ENCODE measurements around the gene MEGF8. TPM values are rescaled to one million over a fixed set of nuclear protein-coding genes. Genes with fewer than 3 reads are reported as not detected.

MEGF8 gene
- total RNA-seq, 1 donor from 2014 or later: 4.3 TPM

- intact Hi-C loops (cut with micrococcal nuclease): loop anchor here (1.0 to 2.0 kb wide), 9 partner anchors 18 to 169 kb away; partner anchors contain the start of genes DEDD2, ERF, MEGF8 and POU2F2
These were observed 23.7 kb upstream of the MEGF8 start, which contains the start of gene PRR19 for GRCh38 chr19:42301646-42302203. Gene PRR19, plus strand, starts transcription at chr19:42302132. Its CDS starts 7,453 bp downstream, at chr19:42309585.

- intact Hi-C loops (cut with micrococcal nuclease): loop anchor here (2.0 kb wide), 1 partner anchor 48 kb away; the partner anchor contains the start of gene ERF
These were observed 22.4 kb upstream of the MEGF8 start for GRCh38 chr19:42303101-42303464.

GRCh38 chr19:42303876-42304275 is 21.6 kb upstream of the MEGF8 start:
- intact Hi-C loops (cut with micrococcal nuclease): loop anchor here (2.0 kb wide), 1 partner anchor 49 kb away; the partner anchor contains the start of gene ERF

DNA sequence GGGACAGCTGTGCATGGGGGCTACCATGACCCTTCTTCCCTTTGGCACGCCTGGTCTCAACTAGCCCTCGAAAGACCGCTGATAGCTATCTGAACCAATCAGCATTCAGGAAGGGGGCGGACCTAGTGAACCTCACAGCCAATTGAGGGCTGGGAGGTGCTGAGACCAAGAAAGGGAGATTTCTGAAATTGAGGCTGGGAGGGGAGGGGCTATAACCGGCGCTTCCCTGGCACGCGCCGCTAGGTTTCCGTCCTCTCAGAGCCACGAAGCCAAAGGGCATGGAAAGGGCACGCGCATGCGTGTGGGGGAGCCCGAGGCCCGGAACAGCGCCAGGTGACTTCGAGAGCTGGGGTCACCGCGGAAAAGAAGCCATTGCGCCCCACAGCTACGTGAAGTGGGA is 18.8 kb upstream of the MEGF8 start:
- intact Hi-C loops (cut with micrococcal nuclease): no loop called here

DNA sequence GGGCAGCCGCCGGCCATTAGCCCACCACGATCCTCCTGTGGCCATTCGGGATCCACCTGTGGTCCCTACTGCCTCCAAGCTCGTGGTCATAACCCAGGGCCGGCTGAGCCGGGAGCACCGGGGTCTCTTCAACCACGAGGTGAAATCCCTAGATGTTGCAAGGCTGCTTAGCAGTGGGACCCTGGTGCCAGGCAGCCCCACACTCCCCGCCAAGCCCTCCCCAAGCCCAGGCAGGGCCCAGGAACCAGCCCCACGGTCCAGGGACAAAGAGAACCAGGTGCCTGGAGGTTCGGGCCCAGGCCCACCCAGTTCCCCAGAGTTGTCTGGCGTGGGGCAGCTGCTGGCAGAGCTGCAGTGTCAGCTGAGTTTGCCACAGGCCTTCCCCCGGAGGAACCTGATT is 15.7 kb upstream of the MEGF8 start:
- intact Hi-C loops (cut with micrococcal nuclease): no loop called here

- intact Hi-C loops (cut with micrococcal nuclease): no loop called here
These were observed 13.8 kb upstream of the MEGF8 start for GRCh38 chr19:42311657-42312056.

DNA sequence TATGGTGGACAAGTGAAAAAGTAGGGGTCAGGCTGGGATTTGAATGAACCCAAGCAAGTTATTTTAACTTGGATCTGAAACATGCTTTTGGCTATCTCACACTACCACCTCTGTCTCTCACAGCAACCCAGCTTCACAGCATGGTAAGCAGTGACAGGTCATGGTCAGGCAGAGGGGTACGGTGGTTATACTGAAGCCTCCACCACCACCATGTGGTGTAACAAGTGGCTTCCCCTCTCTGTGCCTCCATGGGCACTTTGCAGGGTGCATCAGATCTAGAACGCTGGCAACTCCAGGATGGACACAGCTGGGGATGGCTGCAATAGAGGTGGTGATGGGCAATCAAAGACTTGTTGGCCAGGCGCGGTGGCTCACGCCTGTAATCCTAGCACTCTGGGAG is 13.1 kb upstream of the MEGF8 start:
- intact Hi-C loops (cut with micrococcal nuclease): no loop called here

DNA sequence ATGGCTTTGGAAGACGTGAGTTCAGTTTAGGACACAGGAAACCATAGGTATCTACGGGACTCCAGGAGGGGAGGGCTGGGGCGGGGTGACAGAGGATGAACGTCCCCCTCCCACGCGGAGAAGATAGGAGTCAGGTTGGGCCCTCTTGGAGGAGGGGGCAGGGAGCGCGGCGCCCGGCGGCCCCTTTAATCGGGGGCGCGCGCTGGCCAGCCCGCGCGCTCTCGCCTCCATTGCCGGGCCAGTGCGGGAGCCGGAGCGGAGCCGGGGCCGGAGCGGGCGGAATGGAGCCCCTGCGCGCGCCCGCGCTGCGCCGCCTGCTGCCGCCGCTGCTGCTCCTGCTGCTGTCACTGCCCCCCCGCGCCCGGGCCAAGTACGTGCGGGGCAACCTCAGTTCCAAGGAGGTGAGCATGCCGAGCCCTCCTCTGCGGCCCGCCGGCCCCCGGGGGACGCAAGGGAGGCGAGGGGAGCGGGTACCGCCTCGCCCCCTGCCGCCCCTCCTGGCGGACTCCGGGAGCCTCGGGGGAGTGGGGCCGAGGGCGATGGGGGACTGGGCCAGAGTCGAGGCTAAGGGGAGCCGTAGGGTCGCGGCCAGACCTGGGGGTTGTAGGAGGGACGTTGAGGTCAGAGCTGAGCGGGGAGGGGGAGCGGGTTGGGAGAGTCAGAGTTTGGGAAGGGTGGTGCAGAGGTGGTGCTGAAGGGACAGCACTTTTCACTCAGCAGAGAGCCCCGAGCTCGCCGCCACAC is 12.2 kb upstream of the MEGF8 start, which contains the start of gene TMEM145:
Gene TMEM145 (plus strand): TSS at position 214 of the 744 bp plus-strand sequence. CDS start 68 bp downstream, at position 282.
- intact Hi-C loops (cut with micrococcal nuclease): loop anchor here (1.0 kb wide), 1 partner anchor 12 kb away; the partner anchor contains the start of gene MEGF8

GRCh38 chr19:42313840-42314755 is 11.3 kb upstream of the MEGF8 start:
- intact Hi-C loops (cut with micrococcal nuclease): loop anchor here (1.0 kb wide), 1 partner anchor 11 kb away; the partner anchor contains the start of gene MEGF8

GRCh38 chr19:42315024-42315423 is 10.4 kb upstream of the MEGF8 start:
- intact Hi-C loops (cut with micrococcal nuclease): no loop called here

DNA sequence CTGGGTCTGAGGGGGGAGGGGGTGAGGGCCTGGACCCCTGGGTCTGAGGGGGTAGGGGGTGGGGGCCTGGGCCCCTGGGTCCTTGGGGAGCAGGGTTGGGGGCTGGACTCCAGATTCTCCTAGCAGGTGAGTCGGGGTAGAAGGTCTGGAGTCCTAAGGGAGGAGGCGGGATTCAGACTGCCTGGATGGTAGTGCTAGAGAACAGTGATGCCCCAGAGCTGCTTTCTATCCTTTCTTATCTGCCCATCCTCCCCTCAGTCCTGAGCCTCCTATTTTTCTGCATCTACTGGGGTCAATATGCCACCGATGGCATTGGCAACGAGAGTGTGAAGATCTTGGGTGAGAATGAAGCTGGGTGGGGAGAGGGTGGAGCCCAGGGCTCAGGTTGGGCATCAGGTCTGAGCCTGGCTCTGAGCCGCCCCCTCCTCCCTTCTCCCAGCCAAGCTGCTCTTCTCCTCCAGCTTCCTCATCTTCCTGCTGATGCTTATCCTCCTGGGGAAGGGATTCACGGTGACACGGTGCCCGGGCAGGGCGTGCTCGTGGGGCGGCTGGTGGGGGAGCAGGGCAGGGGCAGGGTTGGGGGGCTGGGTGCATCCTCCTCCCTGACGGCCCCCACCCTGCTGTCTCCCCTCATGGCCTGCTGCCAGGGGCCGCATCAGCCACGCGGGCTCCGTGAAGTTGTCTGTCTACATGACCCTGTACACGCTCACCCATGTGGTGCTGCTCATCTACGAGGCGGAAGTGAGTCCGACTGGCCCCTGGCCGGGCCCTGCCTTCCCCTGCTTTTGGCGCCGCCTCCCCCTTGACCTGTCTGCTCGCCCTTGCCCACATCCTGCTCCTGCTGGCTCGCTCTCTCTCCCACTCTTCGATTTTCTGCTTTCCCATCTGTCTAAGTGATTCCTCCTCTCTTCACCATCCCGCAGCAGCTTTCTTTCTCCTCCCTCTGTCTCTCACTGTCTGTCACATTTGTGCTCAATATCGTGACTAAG is 8.9 kb upstream of the MEGF8 start:
- intact Hi-C loops (cut with micrococcal nuclease): loop anchor here (2.0 kb wide), 1 partner anchor 64 kb away; no protein-coding TSS in a partner anchor

- intact Hi-C loops (cut with micrococcal nuclease): loop anchor here (2.0 kb wide), 1 partner anchor 63 kb away; no protein-coding TSS in a partner anchor
These were observed 7.9 kb upstream of the MEGF8 start for GRCh38 chr19:42317535-42317934.

DNA sequence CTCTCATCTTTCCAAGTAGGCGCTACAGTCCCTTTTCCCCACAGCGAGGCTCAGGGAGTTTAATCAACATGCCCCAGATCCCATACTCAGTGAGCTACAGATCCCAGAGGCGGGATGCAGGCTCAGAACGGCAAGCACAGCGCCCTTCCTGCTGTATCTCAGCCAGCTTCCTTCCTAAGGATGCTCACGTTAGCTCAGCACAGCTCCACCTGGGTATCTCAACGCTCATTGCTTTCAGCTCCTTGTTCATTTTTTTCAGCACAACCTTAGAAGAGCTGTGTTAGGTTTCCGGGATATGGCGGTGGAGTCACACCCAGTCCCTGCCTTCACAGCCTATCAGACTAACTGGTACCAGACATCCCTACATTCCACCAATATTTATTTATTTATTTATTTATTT is 3.1 kb upstream of the MEGF8 start:
- intact Hi-C loops (cut with micrococcal nuclease): loop anchor here (10.0 kb wide), 1 partner anchor 1978 kb away; the partner anchor contains the start of genes C19orf47 and PLD3

GRCh38 chr19:42323473-42323851 is 2.0 kb upstream of the MEGF8 start:
- intact Hi-C loops (cut with micrococcal nuclease): loop anchor here (10.0 kb wide), 1 partner anchor 1979 kb away; the partner anchor contains the start of genes C19orf47 and PLD3

DNA sequence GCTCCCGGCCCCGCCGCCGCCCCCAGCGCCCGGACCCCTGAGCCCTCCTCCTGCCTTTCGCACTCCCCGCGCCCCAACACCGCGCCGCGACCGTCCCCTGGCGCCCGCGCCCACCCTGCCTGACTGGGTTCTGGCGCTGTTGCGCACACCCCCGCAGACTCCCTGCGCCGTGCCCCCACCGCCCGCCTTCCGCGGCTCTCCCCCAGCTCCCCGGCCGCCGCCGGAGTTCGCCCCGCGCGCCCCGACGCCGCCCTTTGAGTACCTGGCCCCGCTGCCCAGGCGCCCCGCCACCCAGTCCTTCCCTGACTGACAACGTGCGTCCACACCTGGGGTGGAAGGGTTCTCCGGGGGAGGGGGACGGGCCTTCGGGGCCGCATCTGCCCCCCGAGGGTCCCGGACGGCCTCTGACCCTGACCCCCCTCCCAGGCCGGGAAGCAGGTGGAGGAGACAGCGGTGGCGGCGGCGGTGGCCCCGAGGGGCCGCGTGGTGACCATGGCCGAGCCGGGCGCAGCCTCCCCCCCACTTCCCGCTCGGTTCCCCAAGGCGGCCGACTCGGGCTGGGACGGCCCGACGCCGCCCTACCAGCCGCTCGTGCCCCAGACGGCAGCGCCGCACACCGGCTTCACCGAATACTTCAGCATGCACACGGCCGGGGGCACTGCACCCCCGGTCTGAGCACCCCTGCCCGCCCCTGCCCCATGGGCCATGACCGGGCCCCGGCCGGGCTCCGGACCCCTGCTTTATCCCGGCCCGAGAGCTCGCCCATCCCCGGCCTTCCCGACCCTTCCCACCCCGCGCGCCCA is 1.4 kb upstream of the MEGF8 start:
- intact Hi-C loops (cut with micrococcal nuclease): loop anchor here (10.0 kb wide), 1 partner anchor 1979 kb away; the partner anchor contains the start of genes C19orf47 and PLD3

DNA sequence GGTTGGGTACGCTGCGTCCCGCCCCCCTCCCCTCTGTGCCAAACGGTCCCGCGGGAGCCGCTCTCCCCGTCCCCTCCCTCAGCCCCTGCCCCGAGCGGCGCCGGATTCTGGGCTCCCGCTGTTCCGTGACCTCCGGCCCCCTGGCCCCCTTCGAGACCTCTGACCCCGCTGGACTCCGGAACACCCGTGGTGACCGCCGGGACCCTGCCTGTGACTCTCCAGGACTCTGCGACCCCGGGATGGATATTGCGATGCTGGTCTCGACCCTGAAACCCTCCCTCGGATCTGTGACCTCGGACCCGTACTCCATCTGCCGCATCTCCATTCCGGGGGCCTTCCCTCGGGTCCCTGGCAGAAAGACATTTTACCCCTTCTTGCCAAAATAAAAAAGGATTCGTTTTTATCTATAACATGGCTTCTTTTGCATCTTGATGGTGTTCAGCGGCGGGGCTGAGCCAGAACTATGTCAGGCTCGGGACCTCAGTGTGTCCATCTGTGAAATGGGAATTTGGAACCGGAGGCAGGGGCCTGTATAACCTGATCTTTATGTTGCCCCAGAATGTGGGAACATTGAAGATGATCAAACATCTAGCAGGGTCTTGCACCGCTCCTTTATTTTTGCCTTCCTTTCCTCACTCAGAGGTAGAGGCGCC is 654 bp upstream of the MEGF8 start:
- intact Hi-C loops (cut with micrococcal nuclease): loop anchor here (1.0 to 10.0 kb wide), 15 partner anchors 11 to 1980 kb away; partner anchors contain the start of genes C19orf47, ERF, PAFAH1B3 and PLD3

DNA sequence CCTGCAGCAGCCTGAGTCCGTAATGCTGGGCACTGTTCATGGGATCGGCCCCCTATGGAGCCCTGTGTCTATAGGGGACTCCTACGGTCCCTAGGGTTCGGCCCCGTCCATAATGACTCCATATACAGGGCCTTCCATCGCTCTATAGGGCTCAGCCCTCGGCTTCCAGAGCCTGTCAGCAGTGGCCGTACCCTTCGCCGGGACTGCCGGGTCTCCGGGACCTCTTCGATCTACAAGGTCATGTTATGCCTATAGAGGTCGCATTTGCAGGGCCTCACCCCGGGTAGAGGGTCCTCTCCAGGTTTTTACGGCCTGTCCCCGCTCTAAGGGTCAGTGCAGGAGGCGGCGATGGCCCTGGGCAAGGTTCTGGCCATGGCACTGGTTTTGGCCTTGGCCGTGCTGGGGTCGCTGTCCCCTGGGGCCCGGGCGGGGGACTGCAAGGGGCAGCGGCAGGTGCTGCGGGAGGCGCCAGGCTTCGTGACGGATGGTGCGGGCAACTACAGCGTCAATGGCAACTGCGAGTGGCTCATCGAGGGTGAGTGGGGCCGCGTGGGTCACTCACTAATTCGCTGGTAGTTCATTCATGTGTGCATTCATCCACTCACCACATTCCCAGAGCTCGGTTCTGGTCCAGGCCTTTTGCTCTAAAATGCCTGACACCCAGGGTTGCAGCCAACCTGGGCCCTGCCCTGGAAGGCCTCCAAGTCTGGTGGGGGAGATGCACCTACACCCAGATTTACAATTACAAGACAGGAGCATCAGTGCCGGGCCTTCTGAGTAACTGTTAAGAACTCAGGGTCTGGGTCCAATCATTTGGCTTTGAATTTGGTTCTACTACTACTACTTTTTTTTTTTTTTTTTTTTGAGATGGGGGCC is 699 bp downstream of the MEGF8 start:
- intact Hi-C loops (cut with micrococcal nuclease): loop anchor here (1.0 to 10.0 kb wide), 15 partner anchors 13 to 1981 kb away; partner anchors contain the start of genes C19orf47, ERF, PAFAH1B3 and PLD3

Data from T-helper 1 cell treated with Interleukin-12 subunit alpha and Interleukin-12 subunit beta and Interleukin-4 antibody, amounts not matched to agents 30 ng/mL and 1 ng/mL, for 36 hours (primary cell).